HG03460 (cell line): ENCODE results near the gene MAP4K4.

Experiments used
- ATAC-seq: cut with Tn5 transposase; IDR thresholded peaks from one replicate; pipeline ENCODE4 v1.9.1; 2021; ENCODE audit not compliant: unreplicated experiment

The MAP4K4 gene

DNA sequence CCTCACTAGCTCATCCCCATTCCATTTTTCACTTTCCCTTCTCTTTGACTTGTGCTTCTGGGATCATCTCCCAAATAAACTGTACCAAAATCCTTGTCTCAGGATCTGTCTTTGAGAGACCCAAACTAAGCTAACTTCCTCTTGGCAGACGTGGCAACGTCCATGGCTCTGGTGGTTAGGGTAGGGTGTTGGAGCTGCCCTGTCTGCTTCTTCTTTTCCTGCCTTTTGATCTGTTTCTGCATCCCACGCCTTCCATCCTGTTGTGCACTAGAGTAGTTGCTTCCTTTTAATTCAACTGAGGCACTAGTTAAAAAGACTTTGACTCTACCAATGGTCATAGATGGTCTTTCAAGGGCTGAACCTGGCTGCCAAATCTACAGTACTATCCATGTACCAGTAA is 5.5 kb upstream of the MAP4K4 start:
- ATAC-seq: no peak

- no peak for ATAC-seq
Measured at GRCh38 chr2:101692766-101693165, 4.7 kb upstream of the MAP4K4 start.

DNA sequence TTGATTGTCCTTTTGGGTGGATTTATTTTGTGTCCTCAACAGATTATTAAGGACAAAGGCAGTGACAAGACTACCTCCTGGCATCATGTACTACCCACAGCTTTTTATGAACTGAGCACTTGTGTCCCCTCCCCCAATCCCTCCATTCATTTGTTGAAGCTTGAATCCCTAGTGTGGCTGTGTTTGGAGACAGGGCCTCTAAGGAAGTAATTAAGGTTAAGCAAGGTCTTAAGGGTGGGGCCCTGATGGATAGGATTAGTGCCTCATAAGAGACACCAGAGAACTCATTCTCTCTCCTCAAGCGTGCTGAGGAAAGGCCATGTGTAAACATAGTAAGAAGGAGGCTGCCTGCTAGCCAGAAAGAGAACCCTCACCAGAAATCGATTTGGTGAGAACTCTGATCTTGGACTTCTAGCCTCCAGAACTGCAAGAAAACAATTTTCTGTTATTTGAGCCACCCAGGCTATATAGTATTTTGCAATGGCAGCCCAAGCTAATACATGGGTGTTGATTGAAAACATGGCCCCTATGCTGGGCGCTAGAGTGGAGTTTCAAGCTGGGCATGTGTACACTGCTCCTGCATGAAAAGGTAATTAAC is 3.4 kb upstream of the MAP4K4 start:
- ATAC-seq: no peak

GRCh38 chr2:101696272-101697123 is 1.0 kb upstream of the MAP4K4 start:
- no peak for ATAC-seq

- ATAC-seq: peak; percentile 23
Measured at GRCh38 chr2:101698014-101698843, 722 bp downstream of the MAP4K4 start.

- ATAC-seq: no peak
Measured at GRCh38 chr2:101698844-101699754, 1.6 kb downstream of the MAP4K4 start.

DNA sequence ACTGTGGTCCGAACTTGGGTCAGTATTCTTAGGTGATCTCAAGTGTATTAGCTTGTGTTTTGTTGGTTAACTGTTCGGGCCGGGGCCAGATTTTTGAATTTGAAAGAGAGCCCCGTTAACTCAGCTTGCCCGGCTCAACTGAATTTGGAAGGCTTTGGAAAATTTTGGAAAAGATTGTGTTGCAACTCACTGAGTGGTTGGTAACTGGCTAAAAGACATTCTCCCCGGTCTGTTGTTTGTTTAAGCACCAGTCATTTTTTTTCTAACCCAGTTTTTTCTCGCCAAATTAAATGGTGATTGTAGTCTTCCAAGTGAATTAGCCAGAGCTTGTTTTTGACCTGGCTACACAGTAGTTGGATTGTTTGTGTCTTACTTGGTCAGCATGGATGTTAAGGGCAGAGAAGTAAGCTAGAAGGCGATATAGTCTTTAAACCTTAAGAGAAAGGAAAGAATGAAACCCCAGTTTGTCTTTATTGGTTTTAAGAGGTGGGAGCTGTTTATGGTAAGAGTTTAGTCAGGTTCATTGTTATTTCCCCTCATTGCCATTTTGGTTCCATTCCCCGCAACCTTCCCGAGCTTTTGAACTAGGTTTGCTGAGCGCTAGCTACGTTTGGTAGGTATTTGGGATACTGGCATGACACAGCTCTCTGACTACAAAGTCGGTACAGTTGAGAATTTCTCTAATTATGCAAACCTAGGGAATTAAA is 2.4 kb downstream of the MAP4K4 start:
- no peak for ATAC-seq

GRCh38 chr2:101704046-101704466 is 6.5 kb downstream of the MAP4K4 start:
- ATAC-seq: no peak

DNA sequence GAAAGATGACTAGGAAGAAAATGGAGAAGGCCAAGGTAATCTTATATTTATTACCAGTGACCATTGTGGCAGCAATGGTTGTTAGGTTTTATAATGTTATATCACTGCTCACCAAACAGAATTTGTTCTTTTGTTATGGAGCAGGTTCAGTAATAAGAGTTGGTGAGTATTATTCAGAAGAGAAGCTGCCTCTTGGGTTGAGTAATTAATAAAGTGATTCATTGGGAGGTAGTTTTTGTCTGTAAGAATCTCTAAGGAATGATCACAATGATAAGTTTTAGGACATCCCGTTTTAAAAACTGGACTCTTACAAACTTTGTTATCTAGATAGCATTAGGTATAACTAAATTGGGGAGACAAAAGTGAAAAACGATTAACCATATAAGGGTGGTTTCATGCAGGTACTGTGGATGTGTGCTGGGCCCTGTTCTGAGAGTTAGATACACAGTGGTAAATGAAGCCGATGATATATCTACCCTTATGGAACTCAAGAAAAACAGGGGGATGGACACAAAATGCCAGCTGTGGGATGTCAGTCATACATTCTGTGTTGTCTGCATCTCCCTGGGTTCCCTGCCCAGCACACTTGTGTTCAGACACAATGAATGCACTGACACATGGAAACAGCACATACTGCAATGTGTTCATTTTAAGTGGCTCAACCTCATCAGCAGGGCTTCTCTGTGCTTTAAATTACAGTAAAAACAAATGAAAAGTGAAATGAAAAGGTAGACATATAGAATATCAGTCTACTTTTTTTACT is 7.5 kb downstream of the MAP4K4 start:
- no peak for ATAC-seq

GRCh38 chr2:101706121-101706818 is 8.8 kb downstream of the MAP4K4 start:
- ATAC-seq: no peak

- peak; percentile 53 for ATAC-seq
Measured at GRCh38 chr2:101706819-101707177, 9.3 kb downstream of the MAP4K4 start.

- ATAC-seq: no peak
Measured at GRCh38 chr2:101710036-101710435, 12.5 kb downstream of the MAP4K4 start.

- no peak for ATAC-seq
Measured at GRCh38 chr2:101710471-101711318, 13.2 kb downstream of the MAP4K4 start.

DNA sequence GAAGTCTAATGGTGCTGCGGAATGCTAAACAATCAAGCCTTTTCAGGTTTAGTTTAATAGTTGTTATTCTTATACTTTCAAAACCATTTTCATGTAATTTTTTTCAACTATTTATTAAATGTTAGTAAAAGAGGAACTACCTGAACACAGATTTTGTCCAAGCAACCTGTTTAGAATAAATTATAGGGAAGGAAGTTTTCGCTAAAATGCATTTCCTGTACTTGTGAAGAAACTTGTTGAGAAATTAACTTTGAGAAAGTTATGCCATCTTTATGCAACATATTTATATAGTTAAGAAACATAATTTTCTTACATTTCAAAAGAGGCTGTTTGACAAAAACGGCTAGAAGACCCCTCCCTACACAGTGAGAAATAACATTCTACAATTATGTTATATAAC is 16.6 kb downstream of the MAP4K4 start:
- no peak for ATAC-seq

GRCh38 chr2:101717071-101717845 is 19.8 kb downstream of the MAP4K4 start:
- ATAC-seq: peak; percentile 75

DNA sequence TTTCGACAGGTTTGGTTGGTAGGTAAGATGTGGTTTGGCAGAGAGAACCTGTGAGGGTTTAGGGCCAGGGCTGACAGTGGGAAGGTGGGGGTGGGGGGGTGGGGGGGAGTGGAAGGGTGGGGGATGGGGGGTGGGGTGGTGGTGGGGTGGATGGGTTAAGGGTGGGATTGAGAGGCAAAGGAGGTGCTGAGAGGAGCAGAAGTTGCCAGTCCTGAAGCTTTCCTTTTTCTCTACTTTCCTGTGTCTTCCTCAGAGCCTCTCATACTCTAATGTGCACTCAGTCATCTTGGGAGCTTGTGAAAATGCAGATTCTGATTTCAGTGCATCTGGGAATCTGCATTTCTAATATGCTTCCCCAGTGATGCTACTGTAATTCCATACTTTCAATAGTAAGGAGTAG is 21.0 kb downstream of the MAP4K4 start:
- no peak for ATAC-seq

DNA sequence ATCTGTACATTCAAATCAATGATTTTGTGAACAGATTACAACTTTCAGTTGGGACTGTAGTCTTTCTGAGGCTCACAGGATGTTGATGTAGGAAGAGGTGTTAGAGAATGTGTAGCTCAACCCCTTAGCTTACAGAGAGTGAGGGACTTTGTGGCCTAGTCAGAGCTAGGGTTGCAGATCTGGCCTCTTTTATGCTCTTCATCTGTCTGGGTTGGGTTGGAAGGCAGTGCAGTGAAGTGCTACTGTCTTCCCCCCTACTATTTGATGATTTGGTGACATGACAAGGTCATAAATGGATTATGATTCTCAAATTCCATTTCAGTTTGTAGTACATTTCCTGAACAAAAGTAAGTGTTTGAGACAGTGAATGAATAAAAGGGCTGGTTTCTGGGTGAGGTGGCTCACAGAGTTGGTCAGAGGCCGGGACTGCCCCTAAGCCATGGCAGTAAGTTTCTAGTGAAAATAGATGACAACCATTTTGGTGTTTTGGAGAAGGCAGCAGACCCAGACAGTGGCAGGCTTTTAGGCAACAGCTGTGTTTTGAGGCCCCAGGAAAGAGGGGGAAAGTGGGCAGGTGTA is 21.6 kb downstream of the MAP4K4 start:
- no peak for ATAC-seq
